HepG2 (cell line): ENCODE data around the gene FGF14. TPM values are rescaled to one million over a fixed set of nuclear protein-coding genes. Genes with fewer than 3 reads are reported as not detected.

Source experiments
- ATAC-seq: fragments of 200-7000 bp; cut with Tn5 transposase; 3 replicates; pipeline ENCODE4 v1.9.1; 2020; ENCODE audit warnings: mild to moderate bottlenecking, moderate library complexity
- BruUV-seq: library from RNA; stranded (reverse); fragments of 400-500 nt; replicated peaks from 2 replicates; lab custom pipeline; 2021; lab: Mats Ljungman, UMichigan
- CTCF ChIA-PET: fragments of 300-600 bp; formaldehyde crosslinking; extraction: SDS; loops from one replicate; lab custom pipeline; 2021; ENCODE audit warnings: low total read pairs, inconsistent platforms, low intra/inter-chr PET ratio; lab: Yijun Ruan, JAX
- POLR2A ChIA-PET: fragments of 350-600 bp; sonication (Branson Sonifier 250); formaldehyde crosslinking; loops from one replicate; lab custom pipeline; 2020; ENCODE audit warnings: antibody characterized with exemption, inconsistent platforms; lab: Yijun Ruan, JAX
- DNase-seq: peaks from one replicate; pipeline ENCODE4 v3.0.0-alpha.2; 2015; ENCODE audit warnings: low spot score
- FAIRE-seq: peaks from 3 replicates; lab custom pipeline; 2011; peaks lifted over from hg19 to GRCh38; lab: Jason Lieb, UNC
- H2AFZ ChIP-seq: one replicate; pipeline ENCODE4 v1.6.1; 2011; ENCODE audit warnings: low read length, inconsistent platforms
- H3K27ac ChIP-seq: fragments of 300-600 bp; 3 replicates; pipeline ENCODE4 v1.8.0; 2011; ENCODE audit warnings: mixed run types, mild to moderate bottlenecking, mixed read lengths, low read length, inconsistent platforms; ENCODE audit not compliant: insufficient read depth; ENCODE audit errors: extremely low read length
- H3K27me3 ChIP-seq, 2 experiments: fragments of 200-600 bp in 1 of 2; 2 replicates in 1 of 2; 3 replicates in 1 of 2; pipeline versions ENCODE4 v1.6.0 to v1.8.0; 2011; ENCODE audit warnings: low read length in 2 of 2, mild to moderate bottlenecking in 2 of 2, moderate library complexity in 2 of 2, inconsistent platforms in 1 of 2; ENCODE audit not compliant: insufficient read depth in 2 of 2, control insufficient read depth in 1 of 2
- H3K36me3 ChIP-seq, 2 experiments: fragments of 200-600 bp in 1 of 2; replicated peaks in 1 of 2; 2 replicates in 1 of 2; 3 replicates in 1 of 2; pipeline versions ENCODE4 v1.5.1 to v1.8.0; 2011; ENCODE audit warnings: low read length in 2 of 2, inconsistent platforms in 1 of 2; ENCODE audit not compliant: insufficient read depth in 2 of 2, control insufficient read depth in 1 of 2
- H3K4me1 ChIP-seq: 2 replicates; pipeline ENCODE4 v1.5.1; 2012; ENCODE audit warnings: low read length, inconsistent platforms; ENCODE audit not compliant: insufficient read depth
- H3K4me2 ChIP-seq: 2 replicates; pipeline ENCODE4 v1.6.0; 2011; ENCODE audit warnings: low read depth, low read length, inconsistent platforms
- H3K4me3 ChIP-seq, 3 experiments: fragments of 200-600 bp in 1 of 3; sonication (generic), shearing (Covaris generic) in 1 of 3; replicated peaks in 1 of 3; 2 replicates each; pipeline ENCODE4 v1.5.1; 2011 to 2016; ENCODE audit warnings: low read length in 3 of 3, inconsistent platforms in 2 of 3, low read depth in 2 of 3, mild to moderate bottlenecking in 2 of 3, control low read depth in 1 of 3, mixed read lengths in 1 of 3; ENCODE audit not compliant: insufficient read depth in 1 of 3
- H3K79me2 ChIP-seq: one replicate; pipeline ENCODE4 v1.6.1; 2011; ENCODE audit warnings: low read length, inconsistent platforms; ENCODE audit not compliant: insufficient read depth
- H3K9ac ChIP-seq: 2 replicates; pipeline ENCODE4 v1.6.0; 2011; ENCODE audit warnings: mild to moderate bottlenecking, low read depth, low read length, inconsistent platforms; ENCODE audit not compliant: insufficient read depth
- H3K9me3 ChIP-seq: 2 replicates; pipeline ENCODE4 v1.5.1; 2012; ENCODE audit warnings: mild to moderate bottlenecking, low read length
- H4K20me1 ChIP-seq: 2 replicates; pipeline ENCODE4 v1.6.0; 2011; ENCODE audit warnings: inconsistent platforms, mild to moderate bottlenecking, low read length, moderate library complexity; ENCODE audit not compliant: insufficient read depth
- KDM3A ChIP-seq: IDR thresholded peaks from 2 replicates; pipeline ENCODE4 v1.6.1; 2018; ENCODE audit warnings: low read depth, missing compliant biosample characterization
- NFKBIZ ChIP-seq: IDR thresholded peaks from 2 replicates; pipeline ENCODE4 v1.6.1; 2018; ENCODE audit warnings: missing genetic modification reagents, missing compliant biosample characterization
- PCBP1 ChIP-seq: fragments of 200-400 bp; formaldehyde crosslinking; IDR thresholded peaks from 2 replicates; pipeline ENCODE4 v1.6.1; 2017; ENCODE audit warnings: mild to moderate bottlenecking, low read depth, low read length, borderline replicate concordance
- SAFB2 ChIP-seq: sonication (generic); formaldehyde crosslinking; IDR thresholded peaks from 2 replicates; pipeline ENCODE4 v1.5.1; 2020; ENCODE audit warnings: missing genetic modification reagents, low read depth, mild to moderate bottlenecking, borderline replicate concordance
- SPEN ChIP-seq: sonication (generic); formaldehyde crosslinking; IDR thresholded peaks from 2 replicates; pipeline ENCODE4 v1.5.1; 2020; ENCODE audit warnings: low read depth, mild to moderate bottlenecking, missing genetic modification reagents
- ZNF446 ChIP-seq: sonication (generic); formaldehyde crosslinking; IDR thresholded peaks from 2 replicates; pipeline ENCODE4 v1.5.0; 2020; ENCODE audit warnings: mild to moderate bottlenecking, missing genetic modification reagents
- whole genome bisulfite sequencing: methylation state at CpG from one replicate; pipeline ENCODE4 v1.1.6; 2017; ENCODE audit warnings: low lambda C conversion rate; 5-methylcytosine and 5-hydroxymethylcytosine counted together
- in situ Hi-C: cut with HindIII; loops from 2 replicates; pipeline ENCODE4 v1.10.0; 2017; ENCODE audit warnings: low pct_unique_long_range_greater_than_20kb; ENCODE audit not compliant: extremely low pct_ligation_motif_present
- intact Hi-C: fragments of 100-400 bp; cut with micrococcal nuclease; formaldehyde crosslinking; loops from one replicate; pipeline ENCODE4 v1.10.0; 2022; ENCODE audit not compliant: unreplicated experiment
- polyA plus RNA-seq, 8 experiments: library from polyadenylated mRNA; depleted of rRNA in 3 of 8; stranded (reverse) in 7 of 8; unstranded in 1 of 8; fragments of >200 nt; fragmentation: Illumina TruSeq in 4 of 8; extraction: Trizol in 4 of 8; gene quantifications; 2 replicates each; pipeline versions ENCODE4 v1.2.1 to v1.2.3, GENCODE V29; 2011 to 2016; ENCODE audit warnings: low read depth in 4 of 8, missing spikeins in 1 of 8, mixed read lengths in 1 of 8; ENCODE audit not compliant: insufficient read depth in 1 of 8
- total RNA-seq, 5 experiments: library from RNA; depleted of rRNA; stranded (reverse); fragments of >200 nt; fragmentation: Illumina TruSeq; extraction: Trizol; gene quantifications; 2 replicates each; pipeline ENCODE4 v1.2.3, GENCODE V29; 2016; ENCODE audit warnings: low read depth in 1 of 5
- TF ChIP-seq, protein P1 (sequence below): IDR thresholded peaks from 2 replicates; pipeline ENCODE4 v1.6.1; 2016; ENCODE audit warnings: mild to moderate bottlenecking
- TF ChIP-seq, protein P2 (sequence below): sonication (generic); formaldehyde crosslinking; IDR thresholded peaks from 2 replicates; pipeline ENCODE4 v1.4.0; 2020; ENCODE audit warnings: missing genetic modification reagents

FGF14 gene
- total and polyA plus RNA-seq, 2 of the 13 experiments (the other 11 are each of a cell fraction or from before 2014, with no cell fraction given): not detected

DNA sequence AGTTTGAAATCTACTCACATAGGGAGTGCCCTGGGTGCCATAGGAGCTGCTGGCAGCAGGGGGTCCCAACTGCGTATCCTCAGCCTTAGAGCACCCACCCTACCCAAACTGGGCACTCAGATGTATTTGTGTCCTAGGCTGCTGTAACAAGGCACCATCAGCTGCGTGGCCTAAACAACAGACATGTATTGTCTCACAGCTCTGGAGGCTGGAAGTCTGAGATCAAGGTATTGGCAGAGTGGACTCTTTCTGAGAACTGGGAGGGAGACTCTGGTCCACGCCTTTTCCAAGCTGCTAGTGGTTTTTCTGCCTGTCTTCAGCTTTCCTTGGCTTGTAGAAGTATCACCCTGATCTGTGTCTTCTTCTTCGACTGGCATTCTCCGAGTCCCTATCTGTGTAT, 83.6 kb downstream of the FGF14 start:
- H4K20me1 ChIP-seq: no peaks in the 10 kb centered on the region
- BruUV-seq: no TSS peak
- H3K4me2 ChIP-seq: no peak overlapping the region
- 0 out of 5 replicates have a peak, but pooled peaks cover 0 to 2% of the 10 kb centered on the region in 2 experiments for H3K27me3 ChIP-seq
- FAIRE-seq: no peak
- no peaks in the 10 kb centered on the region for H3K4me1 ChIP-seq
- H3K79me2 ChIP-seq: no peaks in the 10 kb centered on the region
- no peak overlapping the region for H3K4me3 ChIP-seq
- H3K9me3 ChIP-seq: no peaks in the 10 kb centered on the region
- 1% methylated on average over 3 of the region's 5 CpGs for WGBS
- CTCF ChIA-PET: no interaction called here
- H3K9ac ChIP-seq: no peak overlapping the region
- no peak for TF ChIP-seq NFKBIZ
- no peak for TF ChIP-seq SPEN (CRISPR knock-in tag)
- no peak for TF ChIP-seq SAFB2 (CRISPR knock-in tag)
- TF ChIP-seq, protein P1, sequence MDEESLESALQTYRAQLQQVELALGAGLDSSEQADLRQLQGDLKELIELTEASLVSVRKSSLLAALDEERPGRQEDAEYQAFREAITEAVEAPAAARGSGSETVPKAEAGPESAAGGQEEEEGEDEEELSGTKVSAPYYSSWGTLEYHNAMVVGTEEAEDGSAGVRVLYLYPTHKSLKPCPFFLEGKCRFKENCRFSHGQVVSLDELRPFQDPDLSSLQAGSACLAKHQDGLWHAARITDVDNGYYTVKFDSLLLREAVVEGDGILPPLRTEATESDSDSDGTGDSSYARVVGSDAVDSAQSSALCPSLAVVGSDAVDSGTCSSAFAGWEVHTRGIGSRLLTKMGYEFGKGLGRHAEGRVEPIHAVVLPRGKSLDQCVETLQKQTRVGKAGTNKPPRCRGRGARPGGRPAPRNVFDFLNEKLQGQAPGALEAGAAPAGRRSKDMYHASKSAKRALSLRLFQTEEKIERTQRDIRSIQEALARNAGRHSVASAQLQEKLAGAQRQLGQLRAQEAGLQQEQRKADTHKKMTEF (CRISPR knock-in tag): no peak
- TF ChIP-seq, protein P2, sequence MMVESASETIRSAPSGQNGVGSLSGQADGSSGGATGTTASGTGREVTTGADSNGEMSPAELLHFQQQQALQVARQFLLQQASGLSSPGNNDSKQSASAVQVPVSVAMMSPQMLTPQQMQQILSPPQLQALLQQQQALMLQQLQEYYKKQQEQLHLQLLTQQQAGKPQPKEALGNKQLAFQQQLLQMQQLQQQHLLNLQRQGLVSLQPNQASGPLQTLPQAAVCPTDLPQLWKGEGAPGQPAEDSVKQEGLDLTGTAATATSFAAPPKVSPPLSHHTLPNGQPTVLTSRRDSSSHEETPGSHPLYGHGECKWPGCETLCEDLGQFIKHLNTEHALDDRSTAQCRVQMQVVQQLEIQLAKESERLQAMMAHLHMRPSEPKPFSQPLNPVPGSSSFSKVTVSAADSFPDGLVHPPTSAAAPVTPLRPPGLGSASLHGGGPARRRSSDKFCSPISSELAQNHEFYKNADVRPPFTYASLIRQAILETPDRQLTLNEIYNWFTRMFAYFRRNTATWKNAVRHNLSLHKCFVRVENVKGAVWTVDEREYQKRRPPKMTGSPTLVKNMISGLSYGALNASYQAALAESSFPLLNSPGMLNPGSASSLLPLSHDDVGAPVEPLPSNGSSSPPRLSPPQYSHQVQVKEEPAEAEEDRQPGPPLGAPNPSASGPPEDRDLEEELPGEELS (CRISPR knock-in tag): no peak
- TF ChIP-seq ZNF446 (CRISPR knock-in tag): no peak
- TF ChIP-seq PCBP1: no peak
- no peak for TF ChIP-seq KDM3A (CRISPR knock-in tag)
- TF ChIP-seq, all 625 proteins: peak for 0
- H2AFZ ChIP-seq: no peak overlapping the region
- POLR2A ChIA-PET: no interaction called here
- intact Hi-C loops (no loop called here), in situ Hi-C loops (no loop called here)
- H3K27ac ChIP-seq: no peak overlapping the region
- H3K36me3 ChIP-seq: no peaks in the 10 kb centered on the region
- ATAC-seq: no peak
- DNase-seq: no peak
